Kidney (tissue), 14 donors: Measurements from ENCODE around the gene CUTA. TPM values are rescaled to one million over a fixed set of nuclear protein-coding genes. Genes with fewer than 3 reads are reported as not detected.

Source experiments
- DNase-seq, 5 donors: peaks; one replicate each; pipeline ENCODE4 v3.0.0-alpha.2; 2013 to 2020
- FAIRE-seq: peaks from 2 replicates; lab custom pipeline; 2012; peaks lifted over from hg19 to GRCh38; lab: Jason Lieb, UNC
- H3K27ac ChIP-seq, 2 donors: one replicate each; pipeline ENCODE4 v1.7.0; 2013; ENCODE audit warnings: low read depth in 2 of 2, low read length in 2 of 2, inconsistent platforms in 1 of 2
- H3K27me3 ChIP-seq: one replicate; pipeline ENCODE4 v1.7.1; 2013; ENCODE audit warnings: low read length, inconsistent platforms; ENCODE audit not compliant: control insufficient read depth, insufficient read depth
- H3K36me3 ChIP-seq, 3 donors: one replicate each; pipeline versions ENCODE4 v1.7.0 to v1.7.1; 2013; ENCODE audit warnings: low read length in 3 of 3, control low read depth in 1 of 3, inconsistent platforms in 1 of 3; ENCODE audit not compliant: insufficient read depth in 3 of 3, control insufficient read depth in 2 of 3
- H3K4me1 ChIP-seq, 3 donors: one replicate each; pipeline versions ENCODE4 v1.7.0 to v1.7.1; 2013; ENCODE audit warnings: low read length in 3 of 3, inconsistent platforms in 1 of 3, low read depth in 1 of 3; ENCODE audit not compliant: control insufficient read depth in 2 of 3, insufficient read depth in 2 of 3
- H3K4me3 ChIP-seq, 3 donors: one replicate each; pipeline versions ENCODE4 v1.7.0 to v1.8.1; 2013; ENCODE audit warnings: low read length in 3 of 3, control low read depth in 1 of 3, inconsistent platforms in 1 of 3
- H3K9ac ChIP-seq, 3 donors: one replicate each; pipeline versions ENCODE4 v1.7.0 to v1.7.1; 2013; ENCODE audit warnings: low read length in 3 of 3, control low read depth in 1 of 3, inconsistent platforms in 1 of 3
- H3K9me3 ChIP-seq, 3 donors: one replicate each; pipeline versions ENCODE4 v1.7.0 to v1.7.1; 2013; ENCODE audit warnings: low read length in 3 of 3, control low read depth in 1 of 3, inconsistent platforms in 1 of 3; ENCODE audit not compliant: control insufficient read depth in 2 of 3, insufficient read depth in 1 of 3
- intact Hi-C: fragments of 100-400 bp; cut with DNase I; formaldehyde crosslinking; loops from one replicate; pipeline ENCODE4 v1.11.1; 2022
- polyA plus RNA-seq: library from polyadenylated mRNA; stranded (reverse); fragments of 350-450 nt; fragmentation: Illumina TruSeq; extraction: RNeasy Lipid Tissue Mini Kit (QIAGEN cat#74804); gene quantifications from one replicate; pipeline ENCODE4 v1.2.3, GENCODE V29; 2014; ENCODE audit warnings: low read depth, low replicate concordance; ENCODE audit not compliant: insufficient read depth
- total RNA-seq: library from RNA; stranded (reverse); fragmentation: NEBNext Ultra II Directional; extraction: Animal tissue kit (Norgen Biotek cat#: 25700); gene quantifications from one replicate; pipeline ENCODE4 v1.2.1, GENCODE V29; 2021
- TF ChIP-seq, protein P1 (sequence below): IDR thresholded peaks from 3 replicates; pipeline ENCODE4 v1.5.1; 2012; ENCODE audit warnings: mild to moderate bottlenecking, moderate library complexity, borderline replicate concordance; ENCODE audit not compliant: insufficient read depth; ENCODE audit errors: extremely low read depth
- donor health status: control.
- donor health status: control.
- donor health status: control.
- donor health status: control.
- donor health status: control.
- donor health status: DM: yes; HTN: yes; CAD: no.
- donor health status: Normal renal cell carcinoma (clear cell type).

The CUTA gene
- total and polyA plus RNA-seq, 2 donors from 2014 or later: 163 to 433 TPM

DNA sequence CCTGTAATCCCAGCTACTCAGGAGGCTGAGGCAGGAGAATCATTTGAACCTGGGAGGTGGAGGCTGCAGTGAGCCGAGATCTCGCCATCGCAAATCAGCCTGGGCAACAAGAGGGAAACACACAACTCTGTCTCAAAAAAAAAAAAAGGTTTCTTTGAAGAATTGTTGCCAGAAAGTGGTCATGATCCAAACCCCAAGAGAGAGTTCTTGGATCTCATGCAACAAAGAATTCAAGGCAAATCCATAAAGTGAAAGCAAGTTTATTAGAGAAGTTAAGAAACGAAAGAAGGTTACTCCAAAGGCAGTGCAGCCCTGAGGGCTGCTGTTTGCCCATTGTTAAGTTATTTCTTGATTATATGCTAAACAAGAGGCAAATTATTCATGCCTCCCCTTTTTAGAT is 40.7 kb downstream of the CUTA start:
- DNase-seq (no peak), FAIRE-seq (no peak)
- Histone ChIP-seq H3K9me3 (no peaks in the 10 kb centered on the region), H3K36me3 (no peaks in the 10 kb centered on the region), H3K4me1 (no peaks in the 10 kb centered on the region), H3K27me3 (no peaks in the 10 kb centered on the region), H3K9ac (no peak overlapping the region), H3K4me3 (no peak overlapping the region), H3K27ac (no peak overlapping the region)
- TF ChIP-seq, protein P1, sequence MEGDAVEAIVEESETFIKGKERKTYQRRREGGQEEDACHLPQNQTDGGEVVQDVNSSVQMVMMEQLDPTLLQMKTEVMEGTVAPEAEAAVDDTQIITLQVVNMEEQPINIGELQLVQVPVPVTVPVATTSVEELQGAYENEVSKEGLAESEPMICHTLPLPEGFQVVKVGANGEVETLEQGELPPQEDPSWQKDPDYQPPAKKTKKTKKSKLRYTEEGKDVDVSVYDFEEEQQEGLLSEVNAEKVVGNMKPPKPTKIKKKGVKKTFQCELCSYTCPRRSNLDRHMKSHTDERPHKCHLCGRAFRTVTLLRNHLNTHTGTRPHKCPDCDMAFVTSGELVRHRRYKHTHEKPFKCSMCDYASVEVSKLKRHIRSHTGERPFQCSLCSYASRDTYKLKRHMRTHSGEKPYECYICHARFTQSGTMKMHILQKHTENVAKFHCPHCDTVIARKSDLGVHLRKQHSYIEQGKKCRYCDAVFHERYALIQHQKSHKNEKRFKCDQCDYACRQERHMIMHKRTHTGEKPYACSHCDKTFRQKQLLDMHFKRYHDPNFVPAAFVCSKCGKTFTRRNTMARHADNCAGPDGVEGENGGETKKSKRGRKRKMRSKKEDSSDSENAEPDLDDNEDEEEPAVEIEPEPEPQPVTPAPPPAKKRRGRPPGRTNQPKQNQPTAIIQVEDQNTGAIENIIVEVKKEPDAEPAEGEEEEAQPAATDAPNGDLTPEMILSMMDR: no peak
- intact Hi-C loops: no loop called here

DNA sequence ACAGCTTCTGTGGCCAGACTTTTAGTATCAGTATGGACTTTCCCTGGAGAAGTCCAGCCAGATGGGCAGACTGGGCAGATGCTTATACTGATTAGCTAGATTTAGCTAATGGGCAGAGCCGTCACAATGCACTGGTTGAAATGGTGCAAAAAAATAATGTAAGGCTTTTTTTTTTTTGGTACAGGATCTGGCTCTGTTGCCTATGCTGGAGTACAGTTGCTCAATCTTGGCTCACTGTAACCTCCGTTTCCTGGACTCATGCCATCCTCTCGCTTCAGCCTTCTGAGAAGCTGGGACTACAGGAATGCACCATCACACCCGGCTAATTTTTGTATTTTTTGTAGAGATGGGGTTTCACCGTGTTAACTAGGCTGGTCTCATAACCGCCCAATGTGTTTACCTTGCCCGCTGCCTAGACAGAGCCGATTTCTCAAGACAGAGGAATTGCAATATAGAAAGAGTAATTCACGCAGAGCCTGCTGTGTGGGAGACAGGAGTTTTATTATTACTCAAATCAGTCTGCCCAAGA is 42.7 kb downstream of the CUTA start:
- no peaks in the 10 kb centered on the region for H3K9me3 ChIP-seq
- no peaks in the 10 kb centered on the region for H3K36me3 ChIP-seq
- H3K4me3 ChIP-seq: no peak overlapping the region
- TF ChIP-seq, protein P1: no peak
- intact Hi-C loops: no loop called here
- no peak overlapping the region for H3K9ac ChIP-seq
- H3K27ac ChIP-seq: no peak overlapping the region
- H3K27me3 ChIP-seq: no peaks in the 10 kb centered on the region
- DNase-seq: peak in 2 of 5 donors; percentile 49 to 79
- H3K4me1 ChIP-seq: no peaks in the 10 kb centered on the region
- no peak for FAIRE-seq

DNA sequence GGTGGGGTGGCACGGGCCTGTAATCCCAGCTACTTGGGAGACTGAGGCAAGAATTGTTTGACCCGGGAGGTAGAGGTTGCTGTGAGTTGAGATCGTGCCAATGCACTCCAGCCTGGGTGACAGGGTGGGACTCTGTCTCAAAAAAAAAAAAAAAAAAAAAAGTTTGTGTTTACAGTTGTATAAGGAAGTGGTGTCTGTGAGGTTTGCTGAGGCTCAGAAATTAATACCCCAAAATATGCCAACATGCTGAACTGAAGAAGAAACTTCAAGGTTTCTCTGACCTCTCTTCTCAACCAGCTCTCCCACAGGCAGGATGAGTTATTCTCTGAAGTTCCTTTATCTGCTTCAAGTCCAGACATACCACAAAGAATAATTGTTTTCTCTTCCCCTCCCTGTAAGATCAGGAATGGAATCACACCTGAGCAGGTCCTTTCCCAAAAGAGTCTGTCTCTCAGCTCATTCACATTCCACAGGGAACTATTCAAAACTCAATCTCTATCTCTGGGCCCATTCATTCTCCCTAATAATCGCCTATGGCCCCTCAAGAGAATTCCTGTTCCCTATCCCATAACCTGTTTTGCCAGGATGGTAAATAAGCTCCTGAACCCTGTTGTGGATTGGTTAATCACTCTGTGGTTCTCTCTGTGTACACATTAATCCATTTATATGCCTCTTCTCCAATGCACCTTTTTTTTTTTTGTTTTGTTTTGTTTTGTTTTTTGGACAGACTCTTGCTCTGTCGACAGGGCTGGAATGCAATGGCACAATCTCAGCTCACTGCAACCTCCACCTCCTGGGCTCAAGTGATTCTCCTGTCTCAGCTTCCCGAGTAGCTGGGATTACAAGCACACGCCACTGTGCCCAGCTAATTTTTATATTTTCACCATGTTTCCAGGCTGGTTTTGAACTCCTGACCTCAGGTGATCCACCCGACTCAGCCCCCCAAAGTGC is 43.7 kb downstream of the CUTA start:
- intact Hi-C loops: no loop called here
- no peaks in the 10 kb centered on the region for H3K9me3 ChIP-seq
- H3K27me3 ChIP-seq: no peaks in the 10 kb centered on the region
- H3K4me3 ChIP-seq: no peak overlapping the region
- no peaks in the 10 kb centered on the region for H3K36me3 ChIP-seq
- no peak for FAIRE-seq
- TF ChIP-seq, protein P1: no peak
- H3K4me1 ChIP-seq: no peaks in the 10 kb centered on the region
- DNase-seq: no peak
- no peak overlapping the region for H3K27ac ChIP-seq
- H3K9ac ChIP-seq: no peak overlapping the region
